Embryonic facial prominence (tissue), 1 donor: Measurements from ENCODE around the gene MACF1.
"Not testable (repeated sequence)": the region's sequence is repeated elsewhere in the genome, so short reads cannot be mapped to it uniquely, and the experiment has no call there.

Experiments
- DNase-seq: peaks from one replicate; pipeline ENCODE4 v3.0.0-alpha.2; 2016; ENCODE audit errors: extremely low spot score

MACF1 gene, protein sequence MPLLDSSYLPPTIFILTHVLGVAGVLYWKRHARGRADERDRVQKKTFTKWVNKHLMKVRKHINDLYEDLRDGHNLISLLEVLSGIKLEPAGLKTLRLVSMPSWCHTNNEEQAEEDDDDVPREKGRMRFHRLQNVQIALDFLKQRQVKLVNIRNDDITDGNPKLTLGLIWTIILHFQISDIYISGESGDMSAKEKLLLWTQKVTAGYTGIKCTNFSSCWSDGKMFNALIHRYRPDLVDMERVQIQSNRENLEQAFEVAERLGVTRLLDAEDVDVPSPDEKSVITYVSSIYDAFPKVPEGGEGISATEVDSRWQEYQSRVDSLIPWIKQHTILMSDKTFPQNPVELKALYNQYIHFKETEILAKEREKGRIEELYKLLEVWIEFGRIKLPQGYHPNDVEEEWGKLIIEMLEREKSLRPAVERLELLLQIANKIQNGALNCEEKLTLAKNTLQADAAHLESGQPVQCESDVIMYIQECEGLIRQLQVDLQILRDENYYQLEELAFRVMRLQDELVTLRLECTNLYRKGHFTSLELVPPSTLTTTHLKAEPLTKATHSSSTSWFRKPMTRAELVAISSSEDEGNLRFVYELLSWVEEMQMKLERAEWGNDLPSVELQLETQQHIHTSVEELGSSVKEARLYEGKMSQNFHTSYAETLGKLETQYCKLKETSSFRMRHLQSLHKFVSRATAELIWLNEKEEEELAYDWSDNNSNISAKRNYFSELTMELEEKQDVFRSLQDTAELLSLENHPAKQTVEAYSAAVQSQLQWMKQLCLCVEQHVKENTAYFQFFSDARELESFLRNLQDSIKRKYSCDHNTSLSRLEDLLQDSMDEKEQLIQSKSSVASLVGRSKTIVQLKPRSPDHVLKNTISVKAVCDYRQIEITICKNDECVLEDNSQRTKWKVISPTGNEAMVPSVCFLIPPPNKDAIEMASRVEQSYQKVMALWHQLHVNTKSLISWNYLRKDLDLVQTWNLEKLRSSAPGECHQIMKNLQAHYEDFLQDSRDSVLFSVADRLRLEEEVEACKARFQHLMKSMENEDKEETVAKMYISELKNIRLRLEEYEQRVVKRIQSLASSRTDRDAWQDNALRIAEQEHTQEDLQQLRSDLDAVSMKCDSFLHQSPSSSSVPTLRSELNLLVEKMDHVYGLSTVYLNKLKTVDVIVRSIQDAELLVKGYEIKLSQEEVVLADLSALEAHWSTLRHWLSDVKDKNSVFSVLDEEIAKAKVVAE (N-terminal part only)

DNA sequence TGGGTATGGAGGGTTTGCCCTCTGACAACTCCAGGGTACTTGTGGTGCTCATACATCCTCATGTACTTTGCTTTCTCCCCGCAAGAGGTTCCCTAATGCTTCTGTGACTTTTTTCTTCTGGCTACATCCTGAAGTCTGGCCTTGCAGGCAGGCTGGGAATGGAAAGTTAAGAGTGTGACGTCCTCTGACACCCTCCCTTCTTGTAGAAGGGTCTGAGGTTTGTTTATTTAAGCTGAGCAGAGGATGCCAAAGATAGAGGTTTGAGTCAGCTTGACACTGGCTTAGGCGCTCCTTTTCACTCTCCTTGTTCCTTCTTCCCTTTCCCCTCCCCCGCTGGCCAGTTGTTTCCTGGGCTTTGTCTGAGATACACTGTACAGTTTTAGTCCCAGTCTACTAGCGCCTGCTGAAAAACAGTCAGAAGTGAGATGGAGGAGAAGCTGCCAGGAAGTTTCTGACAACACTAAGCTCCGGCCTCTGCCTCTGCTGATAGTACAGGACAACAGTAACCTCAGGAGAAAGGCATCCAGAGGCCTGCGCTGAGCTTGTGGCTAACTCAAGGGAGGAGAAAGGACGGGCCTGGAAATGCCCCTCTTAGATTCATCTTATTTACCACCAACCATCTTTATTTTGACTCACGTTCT is at the start of gene MACF1:
Gene MACF1 (plus strand): TSS at position 255 of the 641 bp plus-strand sequence. CDS start 328 bp downstream, at position 583.
- no peak for DNase-seq

DNA sequence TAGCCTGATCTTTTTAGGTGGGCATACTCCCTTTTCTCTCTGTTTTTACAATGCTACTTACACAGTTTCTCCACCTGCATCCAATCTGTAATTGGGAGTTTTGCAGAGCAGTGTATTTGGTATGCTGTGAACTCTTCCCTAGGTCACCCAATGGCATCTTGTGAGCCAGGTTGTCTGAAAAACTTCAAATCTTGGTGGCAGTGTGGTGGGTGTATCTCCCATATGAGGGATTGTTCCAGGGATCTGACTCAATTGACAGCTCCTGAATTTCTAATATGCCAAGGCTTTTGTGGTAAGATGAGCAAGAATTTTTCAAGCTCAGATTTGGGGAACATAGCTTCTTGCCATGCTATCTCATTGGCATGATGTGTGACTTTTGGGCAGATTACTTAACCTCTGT is 47.2 kb upstream of the MACF1 start:
- no peak for DNase-seq

DNA sequence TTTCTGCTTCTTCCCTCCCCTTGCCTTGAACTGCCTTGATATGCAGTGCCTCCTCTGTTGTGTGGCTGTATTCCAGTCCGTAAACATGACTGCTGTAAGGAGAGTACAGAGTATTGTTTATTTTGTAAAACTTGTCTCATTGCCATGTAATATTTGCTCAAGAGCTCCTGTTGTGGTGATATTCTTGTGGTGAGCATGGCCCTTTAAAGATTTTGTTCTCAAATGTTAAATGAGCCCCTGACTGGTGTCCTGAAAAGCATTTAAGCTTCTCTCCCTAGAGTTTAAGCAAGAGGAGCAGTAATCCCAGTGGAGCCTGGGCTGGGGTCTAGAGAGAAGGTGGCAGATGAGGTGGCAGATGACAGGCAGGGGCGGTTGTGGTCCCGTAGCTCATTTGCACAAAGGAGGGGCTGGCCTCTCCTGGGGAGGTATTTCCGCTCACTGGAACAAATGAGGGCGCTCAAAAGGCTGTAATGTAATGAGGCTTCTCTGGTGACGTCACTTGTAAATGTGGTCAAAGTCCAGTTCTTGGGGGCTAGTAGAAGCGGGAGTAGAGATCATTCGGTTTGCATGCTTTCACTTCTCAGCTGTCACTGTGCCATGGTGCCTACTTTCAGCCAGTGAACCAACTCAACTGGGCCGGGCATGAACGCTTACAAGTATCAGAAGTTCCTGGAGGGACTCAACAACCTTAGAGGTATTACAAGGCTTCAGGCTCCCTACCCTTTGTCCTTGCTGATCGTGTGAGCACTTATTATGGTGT is 46.0 kb upstream of the MACF1 start:
- no peak for DNase-seq

DNA sequence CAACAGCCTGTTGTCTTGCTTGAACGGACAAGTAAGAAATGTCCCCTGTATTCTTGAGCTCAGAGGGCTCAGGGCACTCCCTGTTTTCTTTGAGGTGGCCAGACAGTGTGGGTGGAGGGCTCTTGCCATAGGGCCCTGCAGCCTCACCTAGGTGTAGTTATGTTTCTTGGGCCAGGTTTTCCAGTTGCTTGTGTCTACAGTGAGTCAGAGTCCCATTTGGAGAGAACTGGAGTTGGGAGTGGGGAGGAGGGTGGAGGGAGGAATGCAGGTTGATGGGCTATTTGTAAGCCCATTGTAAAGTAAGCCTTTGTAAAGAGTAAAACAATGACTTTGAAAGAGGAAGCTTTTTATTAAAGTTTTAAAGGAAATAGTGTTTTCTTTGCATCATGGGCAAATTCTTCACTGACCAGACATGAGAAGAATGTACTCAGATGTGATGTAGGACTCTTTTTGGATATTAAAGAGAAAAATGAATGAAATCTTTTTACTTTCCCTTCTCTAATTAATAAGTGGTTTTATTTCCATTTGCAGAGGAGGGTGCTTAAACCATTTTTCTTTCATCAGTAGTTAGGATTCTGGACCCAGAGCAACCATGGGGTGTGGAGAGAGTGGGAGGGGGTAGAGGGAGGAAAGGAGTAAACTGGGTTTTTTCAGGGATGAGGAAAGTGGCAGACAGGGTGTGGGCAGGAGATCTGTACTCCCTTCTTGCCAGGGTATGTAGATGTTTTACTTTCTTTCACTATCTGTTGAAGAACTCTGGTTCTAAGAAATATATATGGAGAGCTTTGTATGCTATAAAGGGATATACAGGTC is 45.1 kb upstream of the MACF1 start:
- DNase-seq: no peak

DNA sequence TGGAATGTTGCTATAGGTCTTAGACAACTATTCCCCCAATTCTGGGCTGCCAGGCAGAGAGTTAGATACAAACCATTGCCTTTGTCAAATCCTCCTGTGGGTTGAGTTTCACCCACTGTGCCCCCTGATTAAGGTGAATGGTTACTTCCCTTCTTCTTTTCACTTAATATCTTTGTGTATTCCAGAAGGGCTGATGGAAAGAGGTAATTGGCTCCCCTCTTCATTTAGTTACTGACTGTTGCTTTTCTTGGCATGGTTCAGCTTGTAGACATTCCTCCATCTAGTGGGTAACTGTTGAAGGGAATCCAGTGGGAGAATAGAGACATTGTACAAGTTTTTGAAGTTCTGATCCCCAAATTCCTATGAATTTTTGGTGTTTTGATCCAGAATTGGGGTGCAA is 43.8 kb upstream of the MACF1 start:
- no peak for DNase-seq

DNA sequence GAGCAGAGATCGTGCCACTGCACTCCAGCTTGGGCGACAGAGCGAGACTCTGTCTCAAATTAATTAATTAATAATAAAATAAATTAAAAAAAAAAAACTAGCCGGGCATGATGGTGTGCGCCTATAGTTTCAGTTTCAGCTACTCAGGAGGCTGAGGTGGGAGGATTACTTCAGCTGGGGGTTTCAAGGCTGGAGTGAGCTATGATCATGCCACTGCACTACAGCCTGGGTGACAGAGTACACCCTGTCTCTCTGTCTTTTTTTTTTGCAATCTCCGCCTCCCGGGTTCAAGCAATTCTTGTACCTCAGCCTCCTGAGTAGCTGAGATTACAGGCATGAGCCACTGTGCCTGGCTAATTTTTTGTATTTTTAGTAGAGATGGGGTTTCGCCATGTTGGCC is 42.7 kb upstream of the MACF1 start:
- not testable (repeated sequence) for DNase-seq

DNA sequence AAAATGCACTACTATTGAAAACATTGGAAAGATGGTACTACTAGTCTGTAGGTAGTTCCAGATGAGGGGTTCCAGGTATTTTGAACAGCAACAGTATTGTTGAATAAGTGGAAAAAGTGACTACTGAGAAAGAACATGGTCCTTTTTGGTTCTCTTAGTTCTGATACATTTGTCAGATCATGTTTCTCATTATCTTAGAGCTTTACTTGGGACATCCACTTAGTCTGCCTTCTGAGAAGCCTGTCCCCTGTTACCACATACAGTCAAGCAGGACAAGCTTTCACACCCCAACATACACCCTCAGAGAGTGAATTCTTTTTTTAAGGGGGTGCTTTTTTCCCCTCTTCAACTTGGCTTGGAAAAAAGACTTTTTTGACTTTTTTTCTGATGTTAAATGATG is 41.0 kb upstream of the MACF1 start:
- no peak for DNase-seq

DNA sequence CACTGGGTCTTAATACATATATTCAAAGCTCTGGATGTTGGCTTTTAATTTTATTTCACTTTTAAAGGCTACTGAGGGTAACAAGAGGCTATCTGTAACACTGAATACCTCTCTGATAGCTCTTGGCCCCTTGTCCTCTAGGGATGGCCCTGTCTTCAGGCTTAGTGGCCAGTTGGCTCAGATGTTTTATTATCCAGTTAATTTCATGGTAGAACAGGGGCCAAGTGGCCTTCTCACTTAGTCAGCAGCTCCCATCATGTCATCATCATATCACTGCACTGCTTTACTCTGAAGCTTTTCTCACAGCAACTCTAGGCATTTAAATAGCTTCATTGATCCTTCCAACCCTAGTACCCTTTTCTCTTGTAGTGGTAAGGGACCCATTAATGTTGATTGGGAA is 40.2 kb upstream of the MACF1 start:
- no peak for DNase-seq

DNA sequence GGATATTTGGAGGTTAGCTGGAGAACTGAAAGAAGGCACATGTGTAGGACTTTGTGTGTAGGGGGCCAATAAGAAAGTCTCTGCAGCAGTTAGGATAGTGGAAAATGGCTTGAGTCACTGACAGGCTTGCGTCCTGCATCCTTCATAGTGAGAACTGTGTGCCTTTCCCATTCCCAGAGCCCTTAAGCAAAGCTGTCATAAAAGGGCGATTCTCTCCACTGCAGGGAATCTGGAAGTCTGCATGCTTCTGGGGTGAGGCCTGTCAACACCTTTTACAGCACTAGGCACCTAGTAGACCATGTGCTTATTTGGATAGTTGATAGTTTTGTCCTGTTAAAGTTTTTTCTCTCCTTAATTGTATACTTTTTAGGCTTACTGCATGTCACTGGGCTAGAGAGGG is 39.4 kb upstream of the MACF1 start:
- no peak for DNase-seq

DNA sequence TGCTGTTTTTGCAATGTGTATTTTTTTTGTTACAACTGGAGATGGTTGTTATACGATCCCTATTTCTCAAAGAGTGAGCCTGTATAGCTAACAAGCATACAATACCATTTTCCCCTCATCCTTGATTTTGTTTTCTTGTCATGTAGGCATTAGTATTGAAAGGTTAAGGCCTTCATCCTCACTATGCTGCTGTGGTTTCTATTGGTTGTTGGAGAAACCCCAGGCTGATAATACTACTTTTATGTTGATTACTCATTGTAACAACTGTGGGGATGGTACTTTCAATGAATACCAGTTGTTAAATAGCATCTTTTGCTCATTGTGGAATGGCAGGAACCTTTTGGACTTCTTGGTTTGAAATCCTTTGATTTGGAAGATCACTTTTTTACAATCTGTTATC is 39.0 kb upstream of the MACF1 start:
- no peak for DNase-seq

DNA sequence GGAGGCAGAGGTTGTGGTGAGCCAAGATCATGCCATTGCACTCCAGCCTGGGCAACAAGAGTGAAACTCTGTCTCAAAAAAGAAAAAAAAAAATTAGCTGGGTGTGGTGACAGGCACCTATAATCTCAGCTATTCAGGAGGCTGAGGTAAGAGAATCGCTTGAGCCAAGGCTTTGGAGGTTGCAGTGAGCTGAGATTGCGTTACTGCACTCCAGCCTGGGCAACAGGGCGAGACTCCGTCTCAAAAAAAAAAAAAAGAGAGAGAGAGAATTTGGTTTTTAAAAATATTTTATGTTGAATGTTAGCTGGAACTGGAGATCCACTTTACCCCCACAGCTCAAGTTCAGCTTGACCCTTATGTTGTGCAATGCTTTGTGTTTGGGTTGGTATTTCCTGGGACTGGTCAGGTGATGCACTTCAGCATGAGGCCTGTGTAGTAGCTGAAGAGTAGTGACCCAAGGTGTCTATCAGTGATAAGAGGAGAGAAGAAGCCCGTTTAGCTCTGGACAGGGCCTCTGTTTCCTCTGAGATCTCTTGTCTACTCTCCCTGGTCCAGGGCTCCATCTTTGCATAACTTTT is 36.8 kb upstream of the MACF1 start:
- DNase-seq: no peak

DNA sequence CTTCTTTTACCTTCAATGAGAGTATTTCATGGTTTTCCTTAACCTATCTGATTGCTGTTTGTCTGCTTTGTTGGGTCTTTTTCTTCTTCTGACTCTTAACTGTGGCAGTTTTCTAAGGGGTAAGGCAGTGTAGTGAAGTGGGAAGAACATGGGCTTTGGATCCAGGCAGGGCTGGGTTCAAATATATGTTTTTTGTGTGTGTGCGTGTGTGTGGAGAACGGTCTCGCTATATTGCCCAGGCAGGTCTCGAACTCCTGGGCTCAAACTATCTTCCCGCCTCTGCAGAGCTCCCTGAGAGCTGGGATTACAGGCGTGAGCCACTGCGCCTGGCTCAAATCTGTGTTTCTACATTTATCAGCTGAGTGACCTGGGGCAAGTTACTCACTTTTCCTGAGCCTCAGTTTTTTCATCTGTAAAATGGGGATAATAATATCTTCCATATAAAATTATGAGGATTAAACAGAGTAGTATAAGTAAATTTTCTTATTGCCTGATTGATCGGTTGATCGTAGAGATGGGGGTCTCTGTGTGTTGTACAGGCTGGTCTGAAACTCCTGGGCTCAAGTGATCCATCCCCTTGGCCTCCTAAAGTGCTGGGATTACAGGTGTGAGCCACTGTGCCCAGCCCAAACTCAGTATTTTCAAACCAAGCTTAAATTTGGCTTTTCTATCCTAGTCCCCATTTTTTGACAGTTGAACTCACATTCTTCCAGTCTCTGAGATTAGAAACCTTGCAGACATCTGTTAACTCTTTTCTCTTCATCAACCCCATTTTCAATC is 36.0 kb upstream of the MACF1 start:
- DNase-seq: no peak

DNA sequence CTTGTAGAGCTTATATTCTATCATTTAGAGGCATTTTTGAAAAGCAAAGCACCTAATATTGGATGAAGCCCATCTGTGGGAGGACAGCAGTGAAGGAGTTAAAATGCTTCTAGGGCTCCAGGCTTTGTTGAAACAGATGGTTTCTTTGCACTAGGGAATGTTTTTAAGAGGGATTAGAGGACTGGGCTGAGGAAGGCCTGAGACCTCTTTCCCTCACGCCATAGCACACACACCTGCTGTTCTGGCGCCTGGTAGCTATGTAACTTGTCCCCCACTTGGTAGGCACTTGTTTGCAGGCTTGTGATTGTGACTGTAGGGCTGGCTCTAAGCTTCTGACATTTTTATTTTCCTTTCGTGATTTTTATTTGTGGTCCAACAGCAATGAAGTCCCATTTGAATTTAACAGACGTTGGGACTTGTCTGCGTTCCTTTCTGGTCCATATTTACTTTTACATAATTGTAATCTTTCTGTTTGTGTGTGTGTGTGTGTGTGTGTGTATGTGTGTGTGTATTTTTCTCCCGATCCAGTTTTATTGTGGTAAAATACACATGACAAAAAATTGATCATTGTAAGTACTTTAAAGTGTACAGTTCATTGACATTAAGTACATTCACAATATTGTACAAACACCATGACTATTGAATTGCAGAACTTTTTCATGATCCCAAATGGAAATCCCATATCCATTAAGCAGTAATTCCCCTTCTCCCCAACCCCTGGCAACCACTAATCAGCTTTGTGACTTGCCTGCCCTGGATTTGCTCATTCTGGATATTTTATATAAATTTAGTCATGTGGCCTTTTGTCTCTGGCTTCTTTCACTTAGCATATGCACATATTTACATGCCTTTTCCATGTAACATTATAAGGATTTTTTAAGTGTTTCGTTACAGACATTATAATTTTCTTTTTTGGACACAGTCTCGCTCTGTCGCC is 33.5 kb upstream of the MACF1 start:
- no peak for DNase-seq

DNA sequence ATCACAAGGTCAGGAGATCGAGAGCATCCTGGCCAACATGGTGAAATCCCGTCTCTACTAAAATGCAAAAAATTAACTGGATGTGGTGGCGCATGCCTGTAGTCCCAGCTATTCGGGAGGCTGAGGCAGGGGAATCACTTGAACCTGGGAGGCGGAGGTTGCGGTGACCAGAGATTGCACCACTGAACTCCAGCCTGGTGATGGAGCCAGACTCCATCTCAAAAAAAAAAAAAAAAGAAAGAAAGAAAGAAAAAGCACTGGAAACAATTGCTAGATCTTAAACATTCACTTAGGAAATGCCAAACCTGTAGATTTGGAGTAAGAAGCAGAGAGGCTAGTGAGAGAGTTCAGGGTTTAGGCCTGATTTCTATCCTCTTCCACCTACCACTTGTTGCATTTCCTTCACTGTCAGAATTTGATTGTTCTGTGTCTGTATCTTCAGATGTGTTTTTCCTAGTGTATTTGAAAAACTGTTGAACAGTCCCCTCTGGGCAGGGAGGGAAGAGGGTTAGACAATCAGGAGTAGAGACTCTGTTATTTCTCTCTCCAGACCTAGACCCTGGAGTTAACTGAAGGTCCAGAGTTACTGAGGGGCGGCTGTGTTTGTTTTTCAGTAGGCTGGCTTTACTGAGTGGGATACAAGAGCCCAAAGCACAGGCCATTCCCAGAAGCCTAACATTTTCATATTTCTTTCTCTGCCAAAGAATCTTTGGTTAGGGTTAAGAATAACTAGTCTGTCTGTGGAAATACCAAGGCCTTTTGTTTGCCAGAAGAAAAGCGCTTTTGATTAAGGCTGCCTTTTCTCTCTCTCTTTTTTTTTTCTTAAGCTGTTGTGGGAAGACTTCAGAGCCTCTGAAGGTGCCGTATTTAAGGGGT is 31.1 kb upstream of the MACF1 start:
- DNase-seq: no peak

DNA sequence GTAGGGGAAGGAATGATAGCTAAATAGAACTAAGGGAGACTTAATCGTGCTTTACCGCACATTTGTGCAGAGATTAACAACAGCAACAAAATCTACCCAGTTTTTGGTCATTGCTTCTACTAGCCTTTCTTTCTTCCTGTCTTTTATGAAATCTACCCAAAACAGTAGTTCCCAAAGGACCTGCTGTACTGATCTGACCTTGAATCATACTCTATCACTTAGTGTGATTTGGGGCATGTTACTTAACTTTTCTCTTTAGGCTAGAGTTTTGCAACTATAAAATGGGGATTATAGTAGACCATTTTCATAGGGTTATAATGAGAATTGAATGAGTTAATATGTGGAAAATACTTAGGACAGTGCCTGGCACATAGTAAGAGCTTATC is 30.5 kb upstream of the MACF1 start:
- DNase-seq: no peak

DNA sequence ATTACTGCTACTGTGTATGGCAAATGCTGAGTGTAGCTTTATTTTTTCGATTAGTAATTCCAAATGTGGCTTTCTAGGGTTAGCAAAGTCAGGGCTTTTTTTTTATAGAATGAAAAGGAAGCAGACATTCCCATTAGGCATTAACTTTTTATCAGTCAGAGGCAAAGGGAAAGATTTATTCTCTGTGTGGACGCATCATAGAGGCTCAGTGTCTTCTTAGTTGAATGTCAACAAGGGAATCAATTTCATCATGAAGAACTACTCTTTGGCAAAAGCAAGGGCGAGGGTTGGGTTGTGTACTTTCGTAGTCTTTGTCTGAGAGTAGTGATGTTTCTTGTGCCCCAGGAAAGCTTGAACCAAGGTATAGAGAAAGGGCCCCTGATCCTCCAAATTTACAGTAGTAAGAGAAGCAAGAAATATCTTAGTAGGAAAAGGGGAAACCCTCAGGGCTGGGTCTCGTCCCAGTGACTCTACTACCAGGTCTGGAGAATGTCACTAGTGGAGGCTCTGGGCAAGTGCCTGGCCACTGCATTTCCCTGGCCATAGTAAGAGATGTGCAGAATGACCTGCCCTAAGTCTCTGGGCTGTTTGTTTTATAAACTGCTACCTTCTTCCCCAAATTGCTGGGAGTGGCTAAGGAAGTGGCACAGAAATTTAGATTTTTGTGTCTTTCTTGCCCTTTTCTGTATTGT is 30.0 kb upstream of the MACF1 start:
- no peak for DNase-seq
